ENCODE data around the gene RNU6-8.

RNU6-8 gene

DNA sequence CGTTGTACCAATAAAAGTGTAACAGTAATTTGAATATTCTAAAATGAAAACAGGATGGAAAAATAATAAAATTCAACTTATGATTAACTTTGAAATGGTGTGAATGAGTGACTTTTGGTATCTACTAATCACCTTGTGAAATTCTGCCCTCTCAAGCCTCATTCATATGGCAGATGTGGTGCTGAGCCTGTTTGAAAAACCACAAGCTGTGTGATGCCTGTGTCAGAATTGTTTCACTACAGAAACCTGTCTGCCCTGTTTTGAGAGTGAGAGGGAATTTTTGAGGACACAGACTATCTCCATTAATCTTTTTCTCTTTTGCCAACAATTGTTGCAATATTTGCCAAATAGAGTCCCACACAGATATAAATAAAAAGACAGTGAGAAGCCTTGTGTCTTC lies 5.2 kb downstream of the RNU6-8 start:
- Mint-ChIP-seq H3K4me3 (no peak overlapping the region), H3K9me3 (no peaks in the 10 kb centered on the region), H3K36me3 (ENCODE audit: low read depth) (no peaks in the 10 kb centered on the region), H3K27ac (no peak overlapping the region), H3K27me3 (ENCODE audit: low read depth) (no peaks in the 10 kb centered on the region), H3K4me1 (peaks cover 4% of the 10 kb centered on the region)
- TF ChIP-seq, protein P1, sequence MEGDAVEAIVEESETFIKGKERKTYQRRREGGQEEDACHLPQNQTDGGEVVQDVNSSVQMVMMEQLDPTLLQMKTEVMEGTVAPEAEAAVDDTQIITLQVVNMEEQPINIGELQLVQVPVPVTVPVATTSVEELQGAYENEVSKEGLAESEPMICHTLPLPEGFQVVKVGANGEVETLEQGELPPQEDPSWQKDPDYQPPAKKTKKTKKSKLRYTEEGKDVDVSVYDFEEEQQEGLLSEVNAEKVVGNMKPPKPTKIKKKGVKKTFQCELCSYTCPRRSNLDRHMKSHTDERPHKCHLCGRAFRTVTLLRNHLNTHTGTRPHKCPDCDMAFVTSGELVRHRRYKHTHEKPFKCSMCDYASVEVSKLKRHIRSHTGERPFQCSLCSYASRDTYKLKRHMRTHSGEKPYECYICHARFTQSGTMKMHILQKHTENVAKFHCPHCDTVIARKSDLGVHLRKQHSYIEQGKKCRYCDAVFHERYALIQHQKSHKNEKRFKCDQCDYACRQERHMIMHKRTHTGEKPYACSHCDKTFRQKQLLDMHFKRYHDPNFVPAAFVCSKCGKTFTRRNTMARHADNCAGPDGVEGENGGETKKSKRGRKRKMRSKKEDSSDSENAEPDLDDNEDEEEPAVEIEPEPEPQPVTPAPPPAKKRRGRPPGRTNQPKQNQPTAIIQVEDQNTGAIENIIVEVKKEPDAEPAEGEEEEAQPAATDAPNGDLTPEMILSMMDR (IDR thresholded peaks at IDR 0.05; ENCODE audit: unreplicated experiment in 3 of 3) = no peak

DNA sequence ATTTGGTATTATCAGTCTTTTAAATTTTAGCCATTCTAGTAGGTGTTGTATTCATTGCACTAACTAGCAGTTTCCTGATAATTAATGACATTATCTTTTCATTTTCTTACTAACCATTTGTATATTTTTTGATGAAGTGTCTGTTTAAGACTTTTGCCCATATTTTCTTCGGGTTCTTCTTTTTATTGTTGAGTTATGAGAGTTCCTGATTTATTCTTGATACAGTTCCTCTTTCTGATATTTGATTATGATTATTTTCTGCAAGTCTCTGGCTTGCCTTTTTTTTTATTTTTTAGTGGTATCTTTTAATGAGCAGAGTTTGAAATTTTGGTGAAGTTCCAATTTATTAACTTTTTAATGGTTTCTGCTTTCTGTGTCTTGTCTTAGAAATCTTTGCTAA lies 7.4 kb downstream of the RNU6-8 start:
- H3K36me3 Mint-ChIP-seq (ENCODE audit: low read depth) = no peaks in the 10 kb centered on the region

DNA sequence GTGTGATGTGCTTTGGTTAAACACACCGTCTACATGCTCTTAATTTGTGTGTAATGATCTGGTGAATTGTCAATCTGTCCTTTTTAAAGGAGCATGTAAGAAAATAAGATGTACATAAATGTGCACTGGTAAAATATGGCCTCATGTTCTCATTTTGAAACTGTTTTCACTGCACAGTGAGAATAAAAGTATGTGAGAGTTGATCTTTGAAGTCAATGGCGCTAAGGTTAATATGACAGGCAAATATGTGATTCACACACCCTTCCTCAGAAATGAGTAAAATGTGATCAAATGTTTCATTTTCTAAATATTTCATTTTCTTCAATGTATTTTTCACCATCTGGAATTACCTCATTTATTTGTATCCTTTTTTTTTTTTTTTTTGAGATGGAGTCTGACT lies 9.5 kb downstream of the RNU6-8 start:
- H3K9me3 Mint-ChIP-seq = no peaks in the 10 kb centered on the region
- no peaks in the 10 kb centered on the region for H3K36me3 Mint-ChIP-seq (ENCODE audit: low read depth)
- TF ChIP-seq, protein P1 (IDR thresholded peaks at IDR 0.05; ENCODE audit: unreplicated experiment in 3 of 3) = no peak
- H3K27me3 Mint-ChIP-seq (ENCODE audit: low read depth) = no peaks in the 10 kb centered on the region
- no peaks in the 10 kb centered on the region for H3K4me1 Mint-ChIP-seq
- no peak overlapping the region for H3K27ac Mint-ChIP-seq
- no peak overlapping the region for H3K4me3 Mint-ChIP-seq

More for the DNA sequence above, 7.4 kb downstream of the RNU6-8 start:
- Mint-ChIP-seq H3K4me3 (no peak overlapping the region), H3K27me3 (ENCODE audit: low read depth) (no peaks in the 10 kb centered on the region), H3K27ac (no peak overlapping the region), H3K9me3 (no peaks in the 10 kb centered on the region), H3K4me1 (no peaks in the 10 kb centered on the region)
- TF ChIP-seq, protein P1 (IDR thresholded peaks at IDR 0.05; ENCODE audit: unreplicated experiment in 3 of 3) = no peak

DNA sequence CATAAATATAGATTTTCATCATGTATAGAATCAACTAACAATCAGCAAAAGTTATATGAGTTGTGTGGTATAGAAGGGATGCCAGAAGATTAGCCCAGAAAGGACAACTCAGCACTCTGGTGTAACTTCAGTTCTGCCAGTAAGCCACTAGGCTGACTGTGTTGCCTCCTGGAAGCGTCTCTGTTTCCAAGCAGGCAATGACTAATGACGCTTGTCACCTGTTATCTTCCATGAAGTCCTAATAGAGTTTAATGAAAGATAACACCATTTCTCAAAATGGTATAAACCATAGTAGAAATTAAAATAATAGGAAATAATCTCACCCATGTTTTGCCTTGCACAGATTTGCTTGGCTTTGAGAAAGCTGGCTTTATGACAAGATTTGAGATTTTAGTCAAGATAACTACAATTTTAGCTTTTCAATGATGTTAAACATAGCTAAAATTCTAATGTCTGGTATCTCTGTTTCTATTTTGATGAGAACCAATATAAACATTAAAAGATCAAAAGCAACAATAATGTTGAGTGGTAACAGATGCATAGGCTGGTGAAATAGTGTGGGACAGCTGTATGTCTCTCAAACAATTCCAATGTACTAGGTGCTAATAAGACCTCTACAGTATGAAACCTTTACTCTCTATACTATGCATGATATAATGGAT lies 10.2 kb downstream of the RNU6-8 start:
- H3K4me1 Mint-ChIP-seq = no peaks in the 10 kb centered on the region
- no peak overlapping the region for H3K4me3 Mint-ChIP-seq
- TF ChIP-seq, protein P1 (IDR thresholded peaks at IDR 0.05; ENCODE audit: unreplicated experiment in 3 of 3) = no peak
- no peaks in the 10 kb centered on the region for H3K27me3 Mint-ChIP-seq (ENCODE audit: low read depth)
- H3K27ac Mint-ChIP-seq = no peak overlapping the region
- H3K9me3 Mint-ChIP-seq = no peaks in the 10 kb centered on the region
- no peaks in the 10 kb centered on the region for H3K36me3 Mint-ChIP-seq (ENCODE audit: low read depth)

DNA sequence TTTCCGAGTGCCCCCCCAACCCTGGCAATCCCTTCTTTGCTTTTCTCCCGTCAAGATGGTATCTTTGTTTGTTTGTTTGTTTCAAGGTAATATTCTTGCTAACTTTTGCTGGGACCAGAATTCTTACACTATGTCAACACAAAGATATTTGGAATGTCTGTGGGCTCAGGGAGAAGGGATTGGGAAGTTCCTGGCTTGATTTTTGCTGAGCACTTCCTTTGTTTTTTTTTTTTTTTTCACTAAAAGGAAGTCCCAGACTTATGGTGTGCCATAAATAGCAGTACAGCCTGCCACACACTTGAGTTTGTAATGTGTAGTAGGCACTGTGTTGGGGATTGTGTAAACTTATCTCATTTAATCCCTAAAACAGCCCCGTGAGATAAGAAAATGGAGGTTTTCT lies 12.4 kb downstream of the RNU6-8 start:
- Mint-ChIP-seq H3K4me1 (no peaks in the 10 kb centered on the region), H3K36me3 (ENCODE audit: low read depth) (no peaks in the 10 kb centered on the region), H3K27me3 (ENCODE audit: low read depth) (no peaks in the 10 kb centered on the region), H3K4me3 (no peak overlapping the region), H3K9me3 (peaks cover 5% of the 10 kb centered on the region), H3K27ac (no peak overlapping the region)
- TF ChIP-seq, protein P1 (IDR thresholded peaks at IDR 0.05; ENCODE audit: unreplicated experiment in 3 of 3) = no peak

DNA sequence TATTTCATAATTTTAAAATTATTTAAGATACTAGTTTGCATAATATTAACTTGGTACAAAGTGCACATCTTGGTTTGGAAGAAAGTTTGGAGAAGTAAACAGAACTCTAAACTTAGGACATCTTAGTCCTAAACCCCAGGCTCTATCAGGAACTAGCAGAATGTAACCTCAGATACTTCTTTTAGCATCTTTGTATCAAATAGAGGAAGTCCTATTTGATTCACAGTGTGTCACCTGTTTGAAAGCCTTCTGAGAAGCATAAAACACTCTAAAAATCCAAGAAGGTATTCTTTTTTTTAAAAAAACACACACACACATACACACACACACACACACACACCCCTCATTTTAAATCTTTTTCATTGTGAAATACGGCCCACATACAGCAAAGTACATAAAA lies 13.3 kb downstream of the RNU6-8 start:
- no peaks in the 10 kb centered on the region for H3K27me3 Mint-ChIP-seq (ENCODE audit: low read depth)
- no peak overlapping the region for H3K27ac Mint-ChIP-seq
- H3K9me3 Mint-ChIP-seq = peaks cover 9% of the 10 kb centered on the region
- no peak overlapping the region for H3K4me3 Mint-ChIP-seq
- H3K4me1 Mint-ChIP-seq = no peaks in the 10 kb centered on the region
- TF ChIP-seq, protein P1 (IDR thresholded peaks at IDR 0.05; ENCODE audit: unreplicated experiment in 3 of 3) = no peak
- H3K36me3 Mint-ChIP-seq (ENCODE audit: low read depth) = no peaks in the 10 kb centered on the region

Measured in nephron (organoid).